T-helper 9 cell (primary cell): ENCODE data around the gene TMED7.

Experiments
- DNase-seq: peaks from one replicate; pipeline ENCODE4 v3.0.0-alpha.2; 2020

The TMED7 gene

GRCh38 chr5:115579216-115579615 is 46.6 kb downstream of the TMED7 start:
- no peak for DNase-seq

GRCh38 chr5:115578657-115579056 is 47.2 kb downstream of the TMED7 start:
- DNase-seq = no peak

- DNase-seq = no peak
These were observed 48.1 kb downstream of the TMED7 start for GRCh38 chr5:115577741-115578140.

DNA sequence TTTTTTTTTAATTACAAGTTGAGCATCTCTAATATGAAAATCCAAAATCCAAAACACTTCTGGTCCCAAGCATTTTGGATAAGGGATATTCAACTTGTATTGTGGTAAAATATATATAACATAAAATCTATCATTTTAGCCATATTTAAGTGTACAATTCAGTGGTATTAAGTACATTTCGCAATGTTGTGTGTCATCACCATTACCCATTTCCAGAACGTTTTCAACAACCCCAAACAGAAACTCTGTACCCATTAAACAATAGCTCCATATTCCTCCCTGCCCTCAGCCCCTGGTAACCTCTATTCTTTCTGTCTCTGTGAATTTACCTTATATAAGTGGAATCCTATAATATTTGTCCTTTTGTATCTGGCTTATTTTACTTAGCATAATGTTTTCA is 48.5 kb downstream of the TMED7 start:
- DNase-seq = no peak

DNA sequence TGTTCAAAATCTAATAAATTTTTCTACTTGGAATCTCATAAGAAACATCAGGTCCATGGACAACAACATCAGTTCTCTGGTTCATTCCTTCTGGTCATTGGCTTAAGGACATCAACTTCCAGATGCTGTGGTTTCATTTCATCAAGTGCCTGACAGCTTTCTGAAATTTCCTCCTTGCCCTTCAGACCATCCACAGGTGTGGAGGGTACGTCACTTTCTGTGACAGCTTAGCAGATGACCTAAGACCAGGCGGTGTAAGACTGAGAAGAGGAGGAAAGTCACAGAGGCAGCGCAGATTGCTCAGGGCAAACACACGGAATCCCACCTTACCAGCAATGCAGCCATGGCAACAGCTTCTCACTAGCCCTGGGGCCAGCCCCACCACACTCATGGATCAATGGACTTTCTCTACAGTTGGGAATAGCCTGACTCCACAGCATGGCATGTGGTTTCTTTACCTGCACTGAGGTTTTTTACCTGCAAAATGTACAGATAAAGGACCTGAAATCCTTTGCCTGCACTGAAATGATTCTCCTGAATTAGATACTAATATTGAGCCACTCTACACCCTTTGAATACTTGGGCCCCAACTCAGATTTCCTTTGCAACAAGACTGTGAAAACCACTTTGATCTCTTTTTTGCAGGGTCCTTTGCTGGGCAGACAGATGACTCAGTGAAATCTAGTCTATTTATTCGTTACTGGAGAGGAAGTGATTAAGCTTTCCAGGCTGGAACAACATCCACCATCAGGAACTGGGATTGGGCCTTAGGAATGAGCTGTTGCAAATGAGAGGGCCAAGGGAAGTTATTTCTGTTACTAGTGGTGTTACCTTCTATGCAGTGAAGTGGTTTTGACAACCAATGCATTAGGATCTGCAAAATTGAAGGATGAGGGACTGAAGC is 50.4 kb downstream of the TMED7 start:
- no peak for DNase-seq

GRCh38 chr5:115573133-115573532 is 52.7 kb downstream of the TMED7 start:
- DNase-seq = no peak

- DNase-seq = no peak
These were observed 54.4 kb downstream of the TMED7 start for GRCh38 chr5:115571441-115571878.

GRCh38 chr5:115568668-115569067 is 57.2 kb downstream of the TMED7 start:
- no peak for DNase-seq

DNA sequence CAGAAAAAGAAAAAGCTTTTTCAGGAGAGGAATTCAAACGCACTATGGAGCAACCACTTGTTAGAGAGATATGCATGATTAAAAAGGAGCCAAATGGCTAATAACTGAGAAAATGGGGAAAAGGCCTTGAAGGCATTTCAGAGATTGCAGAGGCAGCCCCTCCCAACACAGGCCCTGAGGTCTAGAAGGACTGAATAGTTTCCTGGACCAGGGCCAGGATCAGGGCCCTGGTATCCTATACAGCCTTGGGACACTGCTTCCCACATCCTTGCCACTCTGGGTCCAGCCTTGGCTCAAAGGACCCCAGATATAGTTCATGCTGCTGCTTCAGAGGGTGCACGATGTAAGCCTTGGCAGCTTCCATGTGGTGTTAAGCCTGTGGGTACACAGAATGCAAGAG is 60.6 kb downstream of the TMED7 start:
- no peak for DNase-seq
